ENCODE results near the gene HASPIN.

The HASPIN gene

DNA sequence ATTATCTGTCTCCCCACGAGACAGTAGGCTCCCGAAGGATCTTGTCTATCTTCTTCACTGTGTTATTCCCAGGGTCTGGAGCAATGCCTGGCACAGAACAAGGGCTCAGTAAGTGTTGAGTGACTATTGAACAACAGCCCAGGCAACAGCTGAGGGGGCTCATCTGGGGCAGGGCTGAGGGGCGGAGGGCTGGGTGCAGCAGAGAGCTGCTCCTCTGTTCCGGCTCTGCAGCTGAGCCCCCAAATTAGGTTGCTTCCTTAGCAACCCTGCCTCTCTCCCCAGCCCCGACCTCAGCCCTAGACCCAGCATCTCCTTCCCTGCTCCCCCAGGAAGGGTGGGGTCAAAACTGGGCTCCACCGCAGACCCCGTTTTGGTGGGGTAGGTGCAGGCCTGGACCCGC is 45.1 kb downstream of the HASPIN start:
- DNase-seq: no peak

- no peak for DNase-seq
Measured at GRCh38 chr17:3770466-3770865, 46.8 kb downstream of the HASPIN start.

DNA sequence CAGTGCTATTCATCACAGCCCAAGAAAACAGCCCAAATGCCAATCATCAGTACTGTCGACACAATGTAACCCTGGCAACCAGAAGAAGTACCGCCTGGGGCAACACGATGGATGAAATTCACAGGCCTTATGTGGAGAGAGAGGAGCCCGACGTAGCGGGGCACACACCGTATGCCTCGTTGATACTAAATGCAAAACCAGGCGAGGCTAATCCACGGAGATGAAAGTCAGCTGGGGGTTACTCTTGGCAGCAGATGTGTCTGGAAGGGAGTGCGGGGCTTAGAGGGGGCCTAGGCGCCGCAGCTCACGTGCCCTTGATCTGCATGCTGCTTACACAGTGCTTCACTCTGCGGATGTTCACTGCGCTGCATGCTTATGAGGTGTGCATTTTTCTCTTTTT is 47.4 kb downstream of the HASPIN start:
- no peak for DNase-seq

- DNase-seq: no peak
Measured at GRCh38 chr17:3772764-3773163, 49.1 kb downstream of the HASPIN start.

DNA sequence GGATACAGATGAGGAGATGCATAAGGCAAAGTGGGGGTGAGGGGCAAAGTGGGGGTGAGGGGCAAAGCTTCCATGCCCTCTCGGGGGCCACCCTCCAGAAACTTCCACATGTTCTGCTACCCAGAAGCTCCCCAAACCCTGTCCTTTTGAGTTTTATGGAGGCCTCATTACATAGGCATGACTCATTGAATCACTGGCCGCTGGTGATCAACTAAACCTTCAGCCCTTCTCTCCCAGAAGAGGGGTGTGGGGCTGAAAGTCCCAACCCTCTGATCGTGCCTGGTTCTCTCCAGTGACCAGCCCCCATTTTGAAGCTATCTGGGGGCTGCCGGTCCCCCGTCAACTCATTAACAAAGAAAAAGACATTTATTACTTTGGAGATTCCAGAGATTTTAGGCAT is 49.8 kb downstream of the HASPIN start:
- no peak for DNase-seq

- no peak for DNase-seq
Measured at GRCh38 chr17:3773966-3774365, 50.3 kb downstream of the HASPIN start.

Measured in activated T-cell treated with anti-CD3 and anti-CD28 coated beads for 4 hours (primary cell).